Omental fat pad (tissue), 4 donors: Measurements from ENCODE around the gene UBR3. TPM values are rescaled to one million over a fixed set of nuclear protein-coding genes. Genes with fewer than 3 reads are reported as not detected.

Experiments used
- ATAC-seq: fragments of 150-250 bp; one replicate; pipeline ENCODE4 v1.9.1; 2016; ENCODE audit warnings: mild to moderate bottlenecking, moderate library complexity; ENCODE audit not compliant: low FRiP score
- DNase-seq: peaks from one replicate; pipeline ENCODE4 v3.0.0-alpha.2; 2019; ENCODE audit warnings: low spot score
- total RNA-seq, 4 donors: library from RNA; depleted of rRNA; stranded (reverse); fragments of >200 nt; gene quantifications; one replicate each; pipeline ENCODE4 v1.1.0, GENCODE V29; 2016
- TF ChIP-seq, protein P1 (sequence below), 3 donors: fragments of 450-650 bp; IDR thresholded peaks; one replicate each; pipeline ENCODE4 v1.5.1; 2016 to 2017; ENCODE audit warnings: antibody characterized with exemption in 3 of 3, mild to moderate bottlenecking in 3 of 3, moderate library complexity in 2 of 3

The UBR3 gene
- total RNA-seq, 4 donors from 2014 or later, result 59.2 to 90.3 (median 64.0) TPM

DNA sequence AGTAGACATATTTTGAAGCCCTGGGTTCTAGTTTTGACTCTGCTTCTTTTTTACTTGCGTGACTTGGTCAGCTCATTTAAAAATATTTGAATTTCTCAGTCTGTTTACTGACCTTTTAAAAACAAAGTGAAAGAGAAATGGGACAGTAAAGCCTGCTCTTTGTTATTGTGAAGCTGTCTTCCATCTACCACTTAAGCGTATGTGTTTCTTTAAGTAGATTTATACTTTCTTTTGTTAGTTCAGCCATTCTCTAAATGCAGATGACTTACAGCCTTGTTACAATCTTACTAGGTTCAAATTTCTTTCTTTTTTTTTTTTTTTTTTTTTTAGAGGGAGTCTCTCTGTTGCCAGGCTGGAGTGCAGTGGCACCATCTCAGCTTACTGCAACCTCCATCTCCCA lies 79.5 kb downstream of the UBR3 start:
- no peak for ATAC-seq
- TF ChIP-seq, protein P1, sequence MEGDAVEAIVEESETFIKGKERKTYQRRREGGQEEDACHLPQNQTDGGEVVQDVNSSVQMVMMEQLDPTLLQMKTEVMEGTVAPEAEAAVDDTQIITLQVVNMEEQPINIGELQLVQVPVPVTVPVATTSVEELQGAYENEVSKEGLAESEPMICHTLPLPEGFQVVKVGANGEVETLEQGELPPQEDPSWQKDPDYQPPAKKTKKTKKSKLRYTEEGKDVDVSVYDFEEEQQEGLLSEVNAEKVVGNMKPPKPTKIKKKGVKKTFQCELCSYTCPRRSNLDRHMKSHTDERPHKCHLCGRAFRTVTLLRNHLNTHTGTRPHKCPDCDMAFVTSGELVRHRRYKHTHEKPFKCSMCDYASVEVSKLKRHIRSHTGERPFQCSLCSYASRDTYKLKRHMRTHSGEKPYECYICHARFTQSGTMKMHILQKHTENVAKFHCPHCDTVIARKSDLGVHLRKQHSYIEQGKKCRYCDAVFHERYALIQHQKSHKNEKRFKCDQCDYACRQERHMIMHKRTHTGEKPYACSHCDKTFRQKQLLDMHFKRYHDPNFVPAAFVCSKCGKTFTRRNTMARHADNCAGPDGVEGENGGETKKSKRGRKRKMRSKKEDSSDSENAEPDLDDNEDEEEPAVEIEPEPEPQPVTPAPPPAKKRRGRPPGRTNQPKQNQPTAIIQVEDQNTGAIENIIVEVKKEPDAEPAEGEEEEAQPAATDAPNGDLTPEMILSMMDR (IDR thresholded peaks at IDR 0.05), result no peak
- no peak for DNase-seq

DNA sequence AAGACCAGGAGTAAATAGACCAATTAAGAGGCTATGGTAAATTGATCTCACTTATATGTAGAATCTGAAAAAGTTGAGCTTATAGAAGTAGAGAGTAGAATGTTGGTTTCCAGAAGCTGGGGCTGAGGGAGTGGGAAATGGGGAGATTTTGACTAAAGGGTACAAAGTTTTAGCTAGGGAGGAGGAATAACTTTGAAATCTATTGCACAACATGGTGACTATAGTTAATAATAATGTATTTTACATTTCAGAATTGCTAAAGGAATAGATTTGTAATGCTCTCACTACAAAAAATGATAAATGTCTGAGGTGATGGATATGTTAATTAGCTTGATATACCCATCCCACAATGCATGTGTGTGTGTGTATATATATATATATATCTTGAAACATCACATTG lies 82.1 kb downstream of the UBR3 start:
- DNase-seq, result no peak
- no peak for ATAC-seq
- TF ChIP-seq, protein P1 (IDR thresholded peaks at IDR 0.05), result no peak

GRCh38 chr2:169910109-169910799 lies 83.0 kb downstream of the UBR3 start:
- DNase-seq, result no peak
- TF ChIP-seq, protein P1 (IDR thresholded peaks at IDR 0.05), result no peak
- ATAC-seq, result no peak

DNA sequence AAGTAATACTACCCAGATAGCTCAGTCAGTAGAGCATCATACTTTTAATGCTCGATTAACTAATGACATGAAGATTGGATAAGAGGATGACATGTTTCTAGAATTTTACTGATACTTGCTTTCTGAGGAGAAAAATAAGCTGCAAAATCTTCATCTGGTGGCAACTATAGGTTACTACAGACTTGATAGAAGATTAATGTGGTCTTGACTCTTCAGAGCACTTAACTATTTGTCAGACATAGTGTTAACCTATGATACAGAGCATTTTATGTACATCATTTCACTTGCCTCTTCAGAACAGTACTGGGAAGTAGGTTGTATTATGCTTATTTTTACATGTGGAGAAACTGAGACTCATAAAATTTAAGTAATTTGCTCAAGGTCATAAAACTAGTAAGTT lies 83.9 kb downstream of the UBR3 start:
- TF ChIP-seq, protein P1 (IDR thresholded peaks at IDR 0.05), result no peak
- no peak for DNase-seq
- ATAC-seq, result no peak

GRCh38 chr2:169916623-169917022 lies 89.4 kb downstream of the UBR3 start:
- DNase-seq (no peak), ATAC-seq (no peak)
- TF ChIP-seq, protein P1 (IDR thresholded peaks at IDR 0.05), result no peak

- ATAC-seq, result no peak
- TF ChIP-seq, protein P1 (IDR thresholded peaks at IDR 0.05), result no peak
- no peak for DNase-seq
Observed at GRCh38 chr2:169923977-169924376, 96.7 kb downstream of the UBR3 start.

GRCh38 chr2:169925968-169926367 lies 98.7 kb downstream of the UBR3 start:
- DNase-seq (no peak), ATAC-seq (no peak)
- TF ChIP-seq, protein P1 (IDR thresholded peaks at IDR 0.05), result no peak
